GM21381 (cell line): Measurements from ENCODE around the gene GABRG3.

Source experiments
- ATAC-seq: cut with Tn5 transposase; IDR thresholded peaks from one replicate; pipeline ENCODE4 v1.9.1; 2021; ENCODE audit warnings: mild to moderate bottlenecking, moderate library complexity; ENCODE audit not compliant: unreplicated experiment

GABRG3 gene

GRCh38 chr15:27237319-27237939 lies 266.4 kb downstream of the GABRG3 start:
- no peak for ATAC-seq

DNA sequence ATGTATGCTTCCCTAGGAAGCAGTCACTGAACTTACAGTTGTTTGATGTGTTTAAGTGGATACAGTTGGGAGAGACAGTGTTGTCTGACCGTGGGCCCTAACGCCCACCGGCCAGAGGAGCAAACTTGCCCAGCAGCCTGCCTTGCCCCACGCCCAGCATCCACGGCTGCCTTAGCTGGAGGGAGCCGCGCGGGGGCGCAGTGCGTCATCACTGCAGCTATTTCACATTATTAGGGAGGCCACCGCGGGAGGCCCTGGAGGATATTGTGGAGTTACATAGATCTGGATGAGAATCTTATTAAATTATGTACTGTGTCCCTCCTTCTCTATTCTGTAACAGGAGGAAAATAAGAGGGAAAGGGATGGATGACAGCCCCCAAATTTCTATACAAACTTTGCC lies 267.2 kb downstream of the GABRG3 start:
- no peak for ATAC-seq

GRCh38 chr15:27238707-27239423 lies 267.9 kb downstream of the GABRG3 start:
- no peak for ATAC-seq

DNA sequence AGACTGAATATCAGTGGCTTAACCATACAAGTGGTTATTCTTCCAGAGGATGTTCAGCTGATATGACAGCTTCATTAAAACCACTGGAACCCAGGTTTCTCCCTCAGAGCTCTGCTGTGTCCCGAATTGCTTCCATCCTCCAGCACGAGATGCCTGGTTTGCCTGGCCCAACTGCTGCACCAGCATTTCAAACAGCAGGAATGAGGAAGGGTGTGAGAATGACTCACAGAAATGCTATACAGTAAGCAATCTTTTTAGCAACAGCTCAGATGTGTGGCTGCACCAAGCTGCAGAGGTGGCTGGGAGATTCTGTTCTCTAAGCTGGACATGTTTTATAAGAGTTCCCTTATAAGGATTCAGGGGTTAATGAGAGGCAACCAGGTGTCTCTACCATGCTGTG lies 271.0 kb downstream of the GABRG3 start:
- ATAC-seq: no peak

GRCh38 chr15:27244047-27244446 lies 273.1 kb downstream of the GABRG3 start:
- no peak for ATAC-seq

- ATAC-seq: no peak
Measured at GRCh38 chr15:27248251-27248650, 277.3 kb downstream of the GABRG3 start.

DNA sequence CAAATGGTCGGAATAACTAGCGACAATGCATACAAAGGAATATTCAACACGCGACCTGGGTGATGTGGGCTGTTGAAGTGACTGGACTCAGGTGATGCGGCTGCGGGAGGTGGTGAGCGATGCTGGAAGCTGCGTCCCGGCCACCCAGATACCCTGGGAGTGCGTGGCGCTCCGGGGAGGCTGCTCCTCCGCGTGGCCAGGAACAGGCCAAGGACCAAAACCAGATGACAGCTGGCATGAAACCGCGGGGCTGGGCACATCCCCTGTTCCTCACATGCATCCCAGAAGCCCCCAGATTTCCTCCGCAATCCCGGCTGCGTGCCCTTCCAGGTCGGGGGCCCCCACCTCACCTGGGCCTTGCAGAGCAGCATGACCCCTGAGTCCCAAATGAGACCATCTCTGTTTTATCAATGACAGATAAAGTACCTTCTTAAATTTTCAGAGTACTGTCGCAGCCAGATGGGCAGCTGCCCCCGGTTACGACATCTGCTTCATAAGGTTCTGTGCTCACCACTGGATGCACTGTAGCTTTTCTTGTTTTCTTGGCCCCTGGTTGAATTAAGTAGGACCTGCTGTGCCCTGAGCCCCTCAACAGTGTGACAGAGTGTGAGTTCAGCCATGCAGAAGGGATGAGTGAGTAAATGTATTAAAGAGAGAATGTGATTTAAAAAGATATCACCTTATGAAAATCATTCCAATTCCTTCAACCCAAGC lies 278.2 kb downstream of the GABRG3 start:
- no peak for ATAC-seq

GRCh38 chr15:27249760-27250109 lies 278.8 kb downstream of the GABRG3 start:
- no peak for ATAC-seq

- ATAC-seq: no peak
Measured at GRCh38 chr15:27250223-27250622, 279.2 kb downstream of the GABRG3 start.

GRCh38 chr15:27254055-27254454 lies 283.1 kb downstream of the GABRG3 start:
- no peak for ATAC-seq

DNA sequence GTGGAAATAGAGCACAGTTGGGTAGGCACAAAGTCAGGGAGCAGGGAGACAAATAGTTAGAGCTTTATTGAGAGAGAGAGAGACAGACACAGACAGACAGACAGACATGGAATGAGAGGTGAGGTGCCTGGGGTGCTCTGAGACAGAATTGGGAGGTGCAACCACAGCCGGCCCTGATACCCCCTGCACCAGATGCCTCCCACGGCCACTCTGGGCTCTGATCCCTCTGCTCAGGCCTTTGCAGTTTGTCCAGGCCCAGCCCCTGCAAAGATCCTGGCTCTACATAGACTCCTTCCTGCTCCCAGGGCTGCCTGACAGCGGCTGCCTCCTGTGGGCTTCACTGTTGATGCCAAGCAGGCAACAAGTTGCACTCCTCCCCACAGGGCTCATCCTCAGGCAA lies 283.8 kb downstream of the GABRG3 start:
- ATAC-seq: no peak

GRCh38 chr15:27256446-27256845 lies 285.5 kb downstream of the GABRG3 start:
- ATAC-seq: no peak

GRCh38 chr15:27258287-27258686 lies 287.3 kb downstream of the GABRG3 start:
- ATAC-seq: no peak

DNA sequence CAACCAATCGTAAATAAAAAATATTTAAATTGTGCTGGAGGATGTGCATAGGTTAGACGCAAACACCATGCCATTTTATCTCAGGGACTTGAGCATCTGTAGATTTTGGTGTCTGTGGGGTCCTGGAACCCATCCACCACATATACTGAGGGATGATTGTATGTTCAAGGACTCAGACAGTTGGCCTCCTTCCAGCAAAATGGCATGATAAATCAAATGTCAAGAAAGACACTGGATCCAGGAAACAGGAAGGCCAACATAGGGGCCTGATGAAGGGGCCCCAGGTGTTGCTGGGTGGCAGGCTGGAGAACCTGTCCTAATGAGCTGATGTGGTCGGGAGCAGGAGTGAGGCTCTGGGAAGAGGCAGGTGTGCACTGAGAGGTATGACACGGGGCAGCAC lies 289.5 kb downstream of the GABRG3 start:
- no peak for ATAC-seq

- no peak for ATAC-seq
Measured at GRCh38 chr15:27268923-27269322, 297.9 kb downstream of the GABRG3 start.

DNA sequence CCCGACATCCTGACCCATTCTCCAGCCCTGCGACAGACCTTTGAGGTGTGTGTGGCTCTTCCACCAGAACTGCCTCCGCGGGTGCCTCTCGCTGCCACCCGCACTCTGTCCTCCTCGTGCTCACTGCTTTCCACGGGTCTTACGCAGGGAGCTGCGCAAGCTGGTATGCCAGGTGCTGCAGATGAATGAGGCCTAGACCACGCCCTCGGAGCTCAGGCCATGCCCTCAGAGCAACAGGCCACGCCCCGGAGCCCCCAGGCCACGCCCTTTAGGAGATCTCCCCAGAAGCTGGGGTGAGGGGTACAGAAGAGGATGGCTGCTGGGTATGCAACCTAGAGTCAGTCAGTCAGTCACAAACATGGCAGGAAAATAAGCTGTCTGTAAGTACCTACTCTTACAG lies 300.3 kb downstream of the GABRG3 start:
- no peak for ATAC-seq

- no peak for ATAC-seq
Measured at GRCh38 chr15:27272427-27272826, 301.4 kb downstream of the GABRG3 start.

GRCh38 chr15:27273506-27273905 lies 302.5 kb downstream of the GABRG3 start:
- ATAC-seq: no peak

DNA sequence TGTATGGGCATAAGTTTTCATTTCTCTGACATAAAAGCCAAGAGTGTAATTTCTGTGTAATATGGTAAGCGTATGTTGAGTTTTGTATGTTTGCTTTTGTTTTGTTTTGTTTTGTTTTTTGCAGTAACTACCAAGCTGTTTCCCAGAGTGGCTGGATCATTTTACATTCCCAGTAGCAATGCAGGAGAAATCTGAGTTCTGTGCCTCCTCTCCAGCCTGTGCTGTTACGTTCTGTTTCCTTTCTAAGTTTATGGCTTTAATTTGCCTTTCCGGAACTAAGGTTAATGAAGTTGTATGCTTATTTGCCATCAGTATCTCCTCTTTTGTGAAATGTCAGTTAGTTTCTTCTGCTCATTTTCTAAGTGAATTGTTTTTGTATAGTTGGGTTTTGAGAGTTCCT lies 307.8 kb downstream of the GABRG3 start:
- no peak for ATAC-seq

DNA sequence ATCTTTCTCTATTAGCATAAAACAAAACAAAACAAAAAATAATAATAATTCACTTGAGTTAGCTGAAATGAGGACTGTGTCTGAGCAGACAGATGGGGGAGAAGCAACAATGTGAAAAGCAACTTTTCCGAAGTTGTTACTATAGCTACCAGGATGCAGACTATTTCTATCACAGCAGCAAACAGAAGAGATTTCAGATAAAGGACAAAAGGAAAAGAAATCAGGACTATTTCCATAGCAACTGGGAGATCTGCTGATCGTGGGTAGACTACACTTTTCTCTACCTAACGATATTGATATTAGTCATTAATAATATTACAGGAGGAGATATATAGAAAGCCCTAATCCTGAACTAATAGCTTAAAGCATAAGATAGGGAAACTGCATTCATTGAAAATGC lies 321.7 kb downstream of the GABRG3 start:
- ATAC-seq: no peak

DNA sequence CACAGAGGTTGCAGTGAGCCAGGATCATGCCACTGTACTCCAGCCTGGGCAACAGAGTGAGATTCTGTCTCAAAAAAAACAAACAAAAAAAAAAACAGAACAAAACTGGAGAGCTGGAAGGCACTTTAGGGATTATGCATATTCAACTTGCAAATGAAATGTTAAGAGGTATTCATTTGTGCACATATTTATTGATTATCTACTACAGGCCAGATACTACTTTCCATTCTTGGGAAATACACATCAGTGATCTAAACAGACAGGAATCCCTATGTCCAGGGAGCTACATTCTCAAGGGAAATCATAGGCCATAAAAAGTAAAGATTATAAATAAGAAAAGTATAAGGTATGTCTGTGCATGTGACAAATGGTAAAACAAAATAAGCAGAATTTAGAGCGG lies 322.6 kb downstream of the GABRG3 start:
- no peak for ATAC-seq

GRCh38 chr15:27317736-27318135 lies 346.8 kb downstream of the GABRG3 start:
- no peak for ATAC-seq
